ENCODE measurements around the gene IL18BP. TPM values are rescaled to one million over a fixed set of nuclear protein-coding genes. Genes with fewer than 3 reads are reported as not detected.

Gene IL18BP
- total RNA-seq, 2 experiments from 2014 or later = 7.0 to 11.2 TPM

- H3K27ac Mint-ChIP-seq = no peak overlapping the region
- H3K9me3 Mint-ChIP-seq (ENCODE audit: low read depth) = no peaks in the 10 kb centered on the region
- H3K4me3 Mint-ChIP-seq = no peak overlapping the region
- no peak for DNase-seq
- H3K27me3 Mint-ChIP-seq = no peaks in the 10 kb centered on the region
- H3K36me3 Mint-ChIP-seq = peaks cover 20% of the 10 kb centered on the region
- CTCF ChIA-PET = no interaction called here
- ATAC-seq = no peak
- peaks cover 6% of the 10 kb centered on the region for H3K4me1 Mint-ChIP-seq
These were observed 47.1 kb downstream of the IL18BP start for GRCh38 chr11:72045849-72046248.

DNA sequence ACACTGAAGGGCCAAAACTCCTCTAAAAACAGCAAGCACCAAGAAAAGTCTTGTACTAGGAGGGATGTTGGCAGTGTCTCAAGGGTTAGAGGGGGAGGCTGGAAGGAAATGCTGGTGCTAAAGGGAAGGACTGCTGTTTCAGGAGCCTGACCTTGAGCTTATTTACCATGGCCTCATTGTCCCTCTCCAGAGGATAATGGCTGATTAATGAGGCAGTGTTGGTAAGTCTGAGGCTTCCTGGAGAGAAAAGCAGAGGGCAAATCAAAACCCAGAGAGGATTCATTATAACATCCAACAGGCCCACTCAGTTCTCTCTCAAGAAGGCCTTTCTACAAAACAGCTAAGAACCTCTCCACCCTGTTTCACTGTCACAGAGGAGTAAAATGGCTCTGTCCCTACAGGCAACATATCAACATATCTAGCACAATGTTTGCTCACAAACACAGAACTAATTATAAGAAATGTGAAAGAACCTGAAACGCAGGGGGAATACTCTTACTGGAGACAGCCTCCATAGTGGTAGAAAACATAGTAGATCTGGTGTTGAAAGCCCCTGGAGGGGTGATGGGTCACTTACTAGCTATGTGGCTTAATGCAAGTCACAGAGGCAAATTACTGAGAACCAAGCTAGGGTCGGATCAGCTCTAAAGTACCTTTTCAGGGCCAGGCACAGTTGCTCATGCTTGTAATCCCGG, 50.2 kb downstream of the IL18BP start:
- peaks cover 25% of the 10 kb centered on the region for H3K36me3 Mint-ChIP-seq
- CTCF ChIA-PET = interaction anchor here (0.6 to 2.8 kb wide), 6 partner anchors 9 to 28 kb away, joined by 3 to 9 read pairs (median 5); no protein-coding TSS in a partner anchor
- peaks cover 2% of the 10 kb centered on the region for H3K4me1 Mint-ChIP-seq
- no peak overlapping the region for H3K4me3 Mint-ChIP-seq
- H3K9me3 Mint-ChIP-seq (ENCODE audit: low read depth) = no peaks in the 10 kb centered on the region
- DNase-seq (no peak), ATAC-seq (no peak)
- H3K27me3 Mint-ChIP-seq = no peaks in the 10 kb centered on the region
- H3K27ac Mint-ChIP-seq = no peak overlapping the region

Other genes starting within 250 kb of the IL18BP start
- gene DEFB108B, start 165.7 kb upstream of the IL18BP start, total RNA-seq = not detected
- not detected for gene DEFB131B, start 120.5 kb upstream of the IL18BP start, total RNA-seq
- 10 to 100 TPM; 14.8 to 23.1 TPM for gene XNDC1N, start 70.3 kb upstream of the IL18BP start, total RNA-seq
- 10 to 100 TPM; 30.7 to 38.7 TPM for gene RNF121, start 69.9 kb upstream of the IL18BP start, total RNA-seq
- gene NUMA1, start 81.6 kb downstream of the IL18BP start, total RNA-seq = 100 to 1,000 TPM; 156 to 221 TPM
- 1 to 10 TPM; 4.0 to 9.2 TPM for gene LRRC51, start 81.9 kb downstream of the IL18BP start, total RNA-seq
- 10 to 100 TPM; 63.4 to 66.5 TPM for gene LAMTOR1, start 104.4 kb downstream of the IL18BP start, total RNA-seq
- gene TOMT, start 107.0 kb downstream of the IL18BP start, total RNA-seq = under 1 TPM in 1 of 2 experiments, not detected in 1; 0.23 TPM
- gene ANAPC15, start 113.8 kb downstream of the IL18BP start, total RNA-seq = 10 to 100 TPM; 53.8 to 63.6 TPM
- gene FOLR3, start 136.8 kb downstream of the IL18BP start, total RNA-seq = not detected
- gene FOLR1, start 193.2 kb downstream of the IL18BP start, total RNA-seq = not detected
- not detected for gene FOLR2, start 217.9 kb downstream of the IL18BP start, total RNA-seq
- 100 to 1,000 TPM; 152 to 157 TPM for gene INPPL1, start 225.9 kb downstream of the IL18BP start, total RNA-seq
- gene PHOX2A, start 245.3 kb downstream of the IL18BP start, total RNA-seq = not detected

All from activated CD8-positive, alpha-beta memory T cell treated with anti-CD3 and anti-CD28 coated beads, Interleukin-2, amount 10 ng/mL, durations not matched to agents 7 days and 5 days (primary cell).